Measurements from ENCODE around the gene CDON. TPM values are rescaled to one million over a fixed set of nuclear protein-coding genes. Genes with fewer than 3 reads are reported as not detected.

The CDON gene
- total and polyA plus RNA-seq, 3 experiments from 2014 or later, result 1.7 to 2.0 TPM; not detected in 1

DNA sequence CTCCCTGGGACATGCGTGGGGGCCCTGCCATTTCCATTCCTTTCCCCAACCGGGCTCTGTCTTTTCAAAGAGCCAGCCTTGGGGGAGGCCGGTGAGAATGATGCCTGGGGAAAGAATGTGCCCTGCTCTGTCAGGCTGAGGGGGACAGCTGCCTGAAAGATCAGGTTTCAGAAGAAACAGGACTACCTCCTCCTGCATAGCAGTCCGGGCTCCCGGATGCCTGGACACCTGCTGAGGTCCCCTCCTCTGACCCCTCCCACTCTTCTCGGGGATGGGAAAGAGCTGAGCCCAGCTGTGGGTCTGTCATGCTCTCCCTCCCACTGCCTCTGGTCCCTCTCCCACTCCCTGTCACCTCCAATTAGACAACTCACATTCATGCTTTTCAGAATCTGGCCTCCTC, 41.8 kb upstream of the CDON start:
- no peak overlapping the region for H3K4me3 ChIP-seq (ENCODE audit: low read length)
- no peak overlapping the region for H3K27ac ChIP-seq (ENCODE audit: low read depth, low read length)
- ChIA-PET CTCF (no interaction called here), POLR2A (no interaction called here)
- H3K27ac Mint-ChIP-seq, result no peak overlapping the region
- H3K27me3 Mint-ChIP-seq, result peaks cover 4 to 10% of the 10 kb centered on the region in 2 donors
- no peaks in the 10 kb centered on the region for H3K9me3 ChIP-seq (ENCODE audit: low read length)
- no peaks in the 10 kb centered on the region for H3K36me3 ChIP-seq (ENCODE audit: insufficient read depth, low read length)
- no peak overlapping the region for H3K4me3 Mint-ChIP-seq
- H3K4me1 Mint-ChIP-seq, result no peaks in the 10 kb centered on the region
- DNase-seq, result no peak
- no peaks in the 10 kb centered on the region for H3K27me3 ChIP-seq (ENCODE audit: insufficient read depth, low read length, poor library complexity, severe bottlenecking)
- no peaks in the 10 kb centered on the region for H3K4me1 ChIP-seq (ENCODE audit: insufficient read depth, low read length)
- no peaks in the 10 kb centered on the region for H3K9me3 Mint-ChIP-seq
- H3K36me3 Mint-ChIP-seq, result no peaks in the 10 kb centered on the region

DNA sequence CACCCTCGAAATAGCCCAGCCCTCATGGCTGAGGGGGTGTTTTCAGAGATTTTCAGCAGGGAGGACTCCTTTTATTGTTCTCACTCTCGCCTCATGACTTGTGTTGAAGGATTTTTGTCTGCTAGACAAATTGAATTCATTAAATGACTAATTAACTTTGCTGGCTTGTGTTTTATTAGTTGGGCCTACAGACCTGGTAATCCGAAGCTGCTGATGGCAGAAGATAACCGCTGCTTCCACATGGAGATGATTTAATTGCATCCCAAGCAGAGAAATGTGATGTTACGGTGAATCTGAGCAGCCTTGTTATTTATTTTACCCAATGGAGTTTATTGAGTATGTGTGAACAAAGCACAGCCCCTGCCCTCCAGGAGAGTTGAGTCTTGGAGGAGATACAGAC, 40.5 kb upstream of the CDON start:
- ChIA-PET POLR2A (no interaction called here), CTCF (no interaction called here)
- H3K27ac ChIP-seq (ENCODE audit: low read depth, low read length), result no peak overlapping the region
- no peak overlapping the region for H3K4me3 Mint-ChIP-seq
- no peaks in the 10 kb centered on the region for H3K9me3 ChIP-seq (ENCODE audit: low read length)
- H3K4me1 ChIP-seq (ENCODE audit: insufficient read depth, low read length), result no peaks in the 10 kb centered on the region
- no peaks in the 10 kb centered on the region for H3K36me3 Mint-ChIP-seq
- H3K4me1 Mint-ChIP-seq, result no peaks in the 10 kb centered on the region
- no peak overlapping the region for H3K4me3 ChIP-seq (ENCODE audit: low read length)
- no peaks in the 10 kb centered on the region for H3K9me3 Mint-ChIP-seq
- H3K27me3 Mint-ChIP-seq, result peaks cover 4 to 10% of the 10 kb centered on the region in 2 donors
- H3K36me3 ChIP-seq (ENCODE audit: insufficient read depth, low read length), result no peaks in the 10 kb centered on the region
- no peak overlapping the region for H3K27ac Mint-ChIP-seq
- H3K27me3 ChIP-seq (ENCODE audit: insufficient read depth, low read length, poor library complexity, severe bottlenecking), result no peaks in the 10 kb centered on the region
- DNase-seq, result no peak

DNA sequence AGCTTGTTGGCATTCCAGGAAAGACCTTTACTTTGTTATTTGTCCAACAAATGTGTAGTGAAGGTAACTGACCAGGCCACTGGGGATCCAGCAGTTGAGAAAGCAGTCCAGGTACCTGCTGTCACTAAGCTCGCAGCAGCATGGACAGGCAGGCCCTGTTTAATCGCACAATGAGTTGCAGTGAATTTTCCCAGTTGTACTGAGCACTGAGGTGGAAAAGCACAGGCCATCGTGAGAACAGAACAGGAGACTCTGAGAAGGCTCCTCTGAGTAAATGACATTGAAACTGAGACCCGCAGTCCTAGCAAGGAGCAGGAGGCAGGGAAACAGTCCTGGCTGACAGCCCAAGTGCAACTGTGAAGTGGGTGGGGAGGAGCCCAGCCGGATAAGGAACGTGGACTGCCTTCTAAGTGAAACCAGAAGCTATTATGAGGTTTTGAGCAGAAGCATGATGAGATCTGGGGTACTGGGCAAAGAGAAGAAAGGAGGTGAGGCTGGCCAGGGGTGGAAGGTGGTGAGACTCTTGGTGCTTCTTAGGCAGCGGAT, 39.8 kb upstream of the CDON start:
- no peaks in the 10 kb centered on the region for H3K4me1 ChIP-seq (ENCODE audit: insufficient read depth, low read length)
- H3K27ac ChIP-seq (ENCODE audit: low read depth, low read length), result no peak overlapping the region
- H3K4me1 Mint-ChIP-seq, result no peaks in the 10 kb centered on the region
- peak overlapping the region in 2 of 8 donors; percentile 7 to 15 for H3K27ac Mint-ChIP-seq
- H3K4me3 Mint-ChIP-seq, result no peak overlapping the region
- H3K9me3 Mint-ChIP-seq, result no peaks in the 10 kb centered on the region
- no peaks in the 10 kb centered on the region for H3K36me3 Mint-ChIP-seq
- CTCF ChIA-PET, result no interaction called here
- POLR2A ChIA-PET, result no interaction called here
- no peaks in the 10 kb centered on the region for H3K27me3 ChIP-seq (ENCODE audit: insufficient read depth, low read length, poor library complexity, severe bottlenecking)
- no peak for DNase-seq
- H3K4me3 ChIP-seq (ENCODE audit: low read length), result no peak overlapping the region
- peaks cover 4 to 14% of the 10 kb centered on the region in 2 donors for H3K27me3 Mint-ChIP-seq
- no peaks in the 10 kb centered on the region for H3K9me3 ChIP-seq (ENCODE audit: low read length)
- H3K36me3 ChIP-seq (ENCODE audit: insufficient read depth, low read length), result no peaks in the 10 kb centered on the region

DNA sequence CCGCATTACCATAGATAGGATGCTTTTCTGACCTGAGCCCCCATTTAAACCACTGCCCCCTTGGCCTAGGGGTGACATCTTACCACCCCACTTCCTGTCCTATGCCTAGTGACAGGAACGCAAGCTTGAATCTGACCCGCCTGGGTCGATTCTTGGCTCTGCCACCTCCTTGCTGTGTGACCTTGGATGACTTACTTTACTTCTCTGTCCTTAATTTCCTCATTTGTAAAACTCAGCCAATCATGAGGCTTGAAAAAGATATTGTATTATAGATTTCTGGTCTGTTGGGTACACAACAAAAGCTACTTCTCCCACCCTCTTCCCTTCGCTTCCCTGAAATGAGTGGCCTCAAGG, 39.2 kb upstream of the CDON start:
- Mint-ChIP-seq H3K4me1 (no peaks in the 10 kb centered on the region), H3K4me3 (no peak overlapping the region), H3K27ac (no peak overlapping the region), H3K36me3 (no peaks in the 10 kb centered on the region), H3K9me3 (no peaks in the 10 kb centered on the region), H3K27me3 (peaks cover 4 to 14% of the 10 kb centered on the region in 2 donors)
- CTCF ChIA-PET, result no interaction called here
- Histone ChIP-seq H3K27me3 (ENCODE audit: insufficient read depth, low read length, poor library complexity, severe bottlenecking) (no peaks in the 10 kb centered on the region), H3K9me3 (ENCODE audit: low read length) (no peaks in the 10 kb centered on the region), H3K27ac (ENCODE audit: low read depth, low read length) (no peak overlapping the region), H3K4me1 (ENCODE audit: insufficient read depth, low read length) (no peaks in the 10 kb centered on the region), H3K36me3 (ENCODE audit: insufficient read depth, low read length) (no peaks in the 10 kb centered on the region), H3K4me3 (ENCODE audit: low read length) (no peak overlapping the region)
- POLR2A ChIA-PET, result no interaction called here
- no peak for DNase-seq

DNA sequence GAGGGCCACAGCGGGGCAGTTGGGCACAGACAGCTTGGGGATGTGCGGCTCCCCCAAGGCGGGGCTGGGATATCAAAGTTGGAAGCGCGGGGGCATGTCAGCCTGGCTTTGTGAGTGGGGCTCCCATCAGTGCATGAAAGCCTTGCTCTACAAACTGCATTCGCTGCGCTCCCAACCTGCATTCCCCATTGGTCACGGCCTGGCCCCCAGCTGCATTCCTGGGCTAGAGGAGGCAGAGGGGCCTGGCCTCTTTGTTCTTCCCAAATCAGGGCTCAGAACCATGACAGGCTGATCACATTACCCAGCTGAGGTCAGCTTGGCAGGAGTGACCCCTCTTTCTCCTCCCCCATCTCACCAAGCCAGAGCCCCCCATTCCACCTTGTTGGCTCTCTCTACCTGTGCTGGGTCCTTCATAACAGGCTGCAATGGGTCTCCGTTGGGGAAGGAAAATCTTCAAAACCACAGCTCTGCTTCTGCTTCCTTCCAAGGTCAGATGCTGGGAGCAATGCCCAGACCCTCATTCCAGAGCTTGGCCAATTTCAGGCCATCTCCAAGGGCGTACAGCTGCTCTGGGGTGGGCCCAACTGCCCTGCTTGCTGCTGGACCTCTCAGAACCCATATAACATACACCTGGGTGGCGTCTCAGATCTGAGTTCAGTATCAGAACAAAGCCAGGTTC, 38.7 kb upstream of the CDON start:
- POLR2A ChIA-PET, result no interaction called here
- no peak overlapping the region for H3K4me3 Mint-ChIP-seq

DNA sequence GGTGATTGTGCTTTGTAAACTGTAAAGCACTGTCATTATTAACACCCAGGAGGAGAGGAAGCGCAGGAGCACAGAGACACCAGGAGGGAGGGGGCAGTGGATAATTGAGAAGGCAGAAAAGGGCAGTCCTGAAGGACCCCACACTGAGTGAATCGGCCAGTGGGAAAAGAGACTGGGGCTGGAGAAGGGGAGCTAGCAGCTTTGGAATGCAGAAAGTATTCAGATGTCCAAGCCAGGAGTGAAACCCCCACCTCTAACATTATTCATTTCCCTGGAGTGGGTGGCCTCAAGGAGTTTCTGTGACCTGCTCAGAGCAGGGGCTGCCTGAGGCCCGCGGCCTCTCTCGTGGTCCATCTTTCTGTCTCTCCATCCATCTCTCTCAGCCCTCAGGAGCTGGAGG, 38.0 kb upstream of the CDON start:
- POLR2A ChIA-PET, result no interaction called here

More for the DNA sequence above, 38.7 kb upstream of the CDON start:
- Histone ChIP-seq H3K27ac (ENCODE audit: low read depth, low read length) (no peak overlapping the region), H3K27me3 (ENCODE audit: insufficient read depth, low read length, poor library complexity, severe bottlenecking) (no peaks in the 10 kb centered on the region), H3K9me3 (ENCODE audit: low read length) (no peaks in the 10 kb centered on the region), H3K4me1 (ENCODE audit: insufficient read depth, low read length) (no peaks in the 10 kb centered on the region), H3K36me3 (ENCODE audit: insufficient read depth, low read length) (no peaks in the 10 kb centered on the region), H3K4me3 (ENCODE audit: low read length) (no peak overlapping the region)
- H3K9me3 Mint-ChIP-seq, result no peaks in the 10 kb centered on the region
- H3K27ac Mint-ChIP-seq, result peak overlapping the region in 2 of 8 donors; percentile 10 to 81
- H3K4me1 Mint-ChIP-seq, result no peaks in the 10 kb centered on the region
- CTCF ChIA-PET, result no interaction called here
- H3K36me3 Mint-ChIP-seq, result peaks cover 0 to under 1% (median 0%) of the 10 kb centered on the region in 3 donors
- no peak for DNase-seq
- peaks cover 4 to 10% of the 10 kb centered on the region in 2 donors for H3K27me3 Mint-ChIP-seq

DNA sequence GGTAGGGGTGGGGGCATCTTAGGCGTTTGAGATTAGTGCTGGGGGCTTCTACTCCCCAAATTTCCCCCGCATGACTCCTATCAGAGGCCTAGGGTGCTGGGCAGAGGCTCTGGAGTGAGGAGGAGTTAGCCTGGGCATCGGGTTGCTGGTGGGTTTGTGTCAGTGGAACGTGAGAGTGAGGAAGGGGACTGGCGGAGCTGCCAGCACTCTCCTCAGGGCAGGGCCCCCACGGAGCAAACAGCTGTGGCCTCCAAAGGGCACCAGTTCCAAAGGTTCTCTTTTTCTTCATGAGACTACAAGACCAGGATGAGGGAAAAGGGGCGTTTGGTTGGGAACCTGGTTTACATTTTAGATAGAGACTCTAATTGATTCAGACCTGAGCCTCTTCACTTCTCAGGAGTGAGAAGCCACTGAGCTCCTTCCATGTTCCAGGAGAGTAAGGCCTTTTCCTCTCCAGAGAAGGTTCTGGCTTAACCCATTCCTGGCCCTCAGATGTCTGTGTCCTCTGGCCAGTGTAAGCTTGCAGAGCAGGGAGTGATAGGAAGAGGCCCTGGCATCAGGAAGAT, 35.6 kb upstream of the CDON start:
- no peak overlapping the region for H3K4me3 ChIP-seq (ENCODE audit: low read length)
- Mint-ChIP-seq H3K27me3 (peaks cover 6 to 10% of the 10 kb centered on the region in 2 donors), H3K36me3 (peaks cover 0 to 1% (median 0%) of the 10 kb centered on the region in 3 donors), H3K4me3 (no peak overlapping the region), H3K27ac (no peak overlapping the region), H3K4me1 (no peaks in the 10 kb centered on the region), H3K9me3 (no peaks in the 10 kb centered on the region)
- no peaks in the 10 kb centered on the region for H3K9me3 ChIP-seq (ENCODE audit: low read length)
- H3K4me1 ChIP-seq (ENCODE audit: insufficient read depth, low read length), result no peaks in the 10 kb centered on the region
- ChIA-PET CTCF (interaction anchor here (1.0 kb wide), 1 partner anchor 13 kb away, joined by 3 read pairs; no protein-coding TSS in a partner anchor), POLR2A (no interaction called here)
- no peak for DNase-seq
- no peaks in the 10 kb centered on the region for H3K36me3 ChIP-seq (ENCODE audit: insufficient read depth, low read length)
- no peak overlapping the region for H3K27ac ChIP-seq (ENCODE audit: low read depth, low read length)
- no peaks in the 10 kb centered on the region for H3K27me3 ChIP-seq (ENCODE audit: insufficient read depth, low read length, poor library complexity, severe bottlenecking)

More for the DNA sequence above, 38.0 kb upstream of the CDON start:
- Mint-ChIP-seq H3K27me3 (peaks cover 5 to 10% of the 10 kb centered on the region in 2 donors), H3K4me1 (no peaks in the 10 kb centered on the region), H3K27ac (no peak overlapping the region), H3K36me3 (peaks cover 0 to 1% (median 0%) of the 10 kb centered on the region in 3 donors), H3K4me3 (no peak overlapping the region), H3K9me3 (no peaks in the 10 kb centered on the region)
- Histone ChIP-seq H3K36me3 (ENCODE audit: insufficient read depth, low read length) (no peaks in the 10 kb centered on the region), H3K27ac (ENCODE audit: low read depth, low read length) (no peak overlapping the region), H3K27me3 (ENCODE audit: insufficient read depth, low read length, poor library complexity, severe bottlenecking) (no peaks in the 10 kb centered on the region), H3K4me1 (ENCODE audit: insufficient read depth, low read length) (no peaks in the 10 kb centered on the region), H3K4me3 (ENCODE audit: low read length) (no peak overlapping the region), H3K9me3 (ENCODE audit: low read length) (no peaks in the 10 kb centered on the region)
- DNase-seq, result no peak
- CTCF ChIA-PET, result no interaction called here

DNA sequence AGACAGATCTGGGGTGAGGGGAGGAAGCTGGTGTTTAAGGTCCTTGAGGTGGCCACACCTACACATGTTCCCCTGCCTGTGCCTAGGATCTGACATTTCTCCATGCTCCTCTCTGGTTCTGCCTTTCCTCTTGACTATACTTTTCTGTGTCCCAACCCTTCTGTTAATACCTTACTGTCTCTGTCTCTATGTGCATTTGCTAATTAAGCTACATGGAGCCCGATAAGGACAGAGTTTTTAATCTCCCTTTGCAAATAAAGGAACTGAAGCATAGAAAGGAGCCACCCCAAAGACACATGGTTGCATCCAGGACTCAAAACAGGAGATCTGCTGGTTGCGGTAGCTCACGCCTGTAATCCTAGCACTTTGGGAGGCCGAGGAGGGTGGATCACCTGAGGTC, 33.1 kb upstream of the CDON start:
- H3K9me3 Mint-ChIP-seq, result no peaks in the 10 kb centered on the region
- CTCF ChIA-PET, result no interaction called here

More for the DNA sequence above, 33.1 kb upstream of the CDON start:
- H3K27me3 ChIP-seq (ENCODE audit: insufficient read depth, low read length, poor library complexity, severe bottlenecking), result no peaks in the 10 kb centered on the region
- no peak overlapping the region for H3K27ac ChIP-seq (ENCODE audit: low read depth, low read length)
- H3K27ac Mint-ChIP-seq, result no peak overlapping the region
- H3K4me1 ChIP-seq (ENCODE audit: insufficient read depth, low read length), result no peaks in the 10 kb centered on the region
- H3K9me3 ChIP-seq (ENCODE audit: low read length), result no peaks in the 10 kb centered on the region
- H3K4me3 Mint-ChIP-seq, result no peak overlapping the region
- H3K36me3 ChIP-seq (ENCODE audit: insufficient read depth, low read length), result no peaks in the 10 kb centered on the region
- no peak overlapping the region for H3K4me3 ChIP-seq (ENCODE audit: low read length)
- POLR2A ChIA-PET, result no interaction called here
- H3K36me3 Mint-ChIP-seq, result peaks cover 0 to 1% (median 0%) of the 10 kb centered on the region in 3 donors
- no peaks in the 10 kb centered on the region for H3K4me1 Mint-ChIP-seq
- peaks cover 4 to 10% of the 10 kb centered on the region in 2 donors for H3K27me3 Mint-ChIP-seq
- DNase-seq, result no peak
